Measurements from ENCODE around the gene BACE1-AS. TPM values are rescaled to one million over a fixed set of nuclear protein-coding genes. Genes with fewer than 3 reads are reported as not detected.
"Not testable (repeated sequence)": the region's sequence is repeated elsewhere in the genome, so short reads cannot be mapped to it uniquely, and the experiment has no call there.

BACE1-AS gene
- total RNA-seq, 2 donors from 2014 or later: 5.8 to 7.8 TPM

DNA sequence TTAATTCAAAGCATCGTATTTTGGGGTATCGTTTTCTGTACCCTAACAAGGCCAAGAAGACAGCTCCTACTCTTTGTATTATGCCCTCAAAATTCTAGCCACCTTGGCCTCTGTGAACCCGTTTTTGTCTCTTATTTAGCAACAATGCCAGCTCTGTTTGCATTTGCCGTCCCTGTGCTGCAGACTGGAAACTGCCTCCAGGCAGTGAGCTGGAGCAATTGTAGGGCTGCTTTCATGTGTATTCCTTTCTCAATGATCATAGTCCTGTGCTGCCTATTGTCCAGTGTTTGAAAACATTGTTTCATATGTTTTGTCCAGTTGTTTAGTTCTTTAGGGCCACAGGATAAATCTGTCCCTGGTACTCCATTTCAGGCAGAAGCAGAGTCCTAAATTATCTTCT, 19.9 kb upstream of the BACE1-AS start:
- H3K27ac ChIP-seq: no peak overlapping the region
- H3K36me3 ChIP-seq: no peaks in the 10 kb centered on the region
- no peak for ATAC-seq (ENCODE audit: insufficient number of reproducible peaks, low FRiP score, low read depth)
- H3K9me3 ChIP-seq: no peaks in the 10 kb centered on the region
- no peak overlapping the region for H3K4me3 ChIP-seq
- no peaks in the 10 kb centered on the region for H3K27me3 ChIP-seq (replicated peaks; ENCODE audit: insufficient read depth)
- no peaks in the 10 kb centered on the region for H3K4me1 ChIP-seq (ENCODE audit: control insufficient read depth in 1 of 2, low read depth in 2 of 2)
- TF ChIP-seq, protein P1, sequence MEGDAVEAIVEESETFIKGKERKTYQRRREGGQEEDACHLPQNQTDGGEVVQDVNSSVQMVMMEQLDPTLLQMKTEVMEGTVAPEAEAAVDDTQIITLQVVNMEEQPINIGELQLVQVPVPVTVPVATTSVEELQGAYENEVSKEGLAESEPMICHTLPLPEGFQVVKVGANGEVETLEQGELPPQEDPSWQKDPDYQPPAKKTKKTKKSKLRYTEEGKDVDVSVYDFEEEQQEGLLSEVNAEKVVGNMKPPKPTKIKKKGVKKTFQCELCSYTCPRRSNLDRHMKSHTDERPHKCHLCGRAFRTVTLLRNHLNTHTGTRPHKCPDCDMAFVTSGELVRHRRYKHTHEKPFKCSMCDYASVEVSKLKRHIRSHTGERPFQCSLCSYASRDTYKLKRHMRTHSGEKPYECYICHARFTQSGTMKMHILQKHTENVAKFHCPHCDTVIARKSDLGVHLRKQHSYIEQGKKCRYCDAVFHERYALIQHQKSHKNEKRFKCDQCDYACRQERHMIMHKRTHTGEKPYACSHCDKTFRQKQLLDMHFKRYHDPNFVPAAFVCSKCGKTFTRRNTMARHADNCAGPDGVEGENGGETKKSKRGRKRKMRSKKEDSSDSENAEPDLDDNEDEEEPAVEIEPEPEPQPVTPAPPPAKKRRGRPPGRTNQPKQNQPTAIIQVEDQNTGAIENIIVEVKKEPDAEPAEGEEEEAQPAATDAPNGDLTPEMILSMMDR (IDR thresholded peaks at IDR 0.05): no peak
- DNase-seq (ENCODE audit: low spot score): no peak

DNA sequence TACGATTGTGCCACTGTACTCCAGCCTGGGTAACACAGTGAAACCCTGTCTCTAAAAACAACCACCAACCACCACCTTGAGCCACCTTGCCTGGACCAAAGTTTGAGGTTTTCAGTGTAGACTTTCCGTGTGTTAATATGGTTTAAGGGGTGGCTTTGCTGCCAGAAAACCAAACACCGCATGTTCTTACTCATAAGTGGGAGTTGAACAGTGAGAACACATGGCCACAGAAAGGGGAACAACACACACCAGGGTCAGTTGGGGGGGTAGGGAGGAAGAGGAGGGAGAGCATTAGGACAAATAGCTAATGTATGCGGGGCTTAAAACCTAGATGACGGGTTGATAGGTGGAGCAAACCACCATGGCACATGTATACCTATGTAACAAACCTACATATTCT, 19.0 kb upstream of the BACE1-AS start:
- H3K27ac ChIP-seq; H3K36me3 ChIP-seq; DNase-seq (ENCODE audit: low spot score); H3K4me1 ChIP-seq (ENCODE audit: control insufficient read depth in 1 of 2, low read depth in 2 of 2); ATAC-seq (ENCODE audit: insufficient number of reproducible peaks, low FRiP score, low read depth); H3K4me3 ChIP-seq; H3K27me3 ChIP-seq (replicated peaks; ENCODE audit: insufficient read depth); H3K9me3 ChIP-seq: not testable (repeated sequence)

DNA sequence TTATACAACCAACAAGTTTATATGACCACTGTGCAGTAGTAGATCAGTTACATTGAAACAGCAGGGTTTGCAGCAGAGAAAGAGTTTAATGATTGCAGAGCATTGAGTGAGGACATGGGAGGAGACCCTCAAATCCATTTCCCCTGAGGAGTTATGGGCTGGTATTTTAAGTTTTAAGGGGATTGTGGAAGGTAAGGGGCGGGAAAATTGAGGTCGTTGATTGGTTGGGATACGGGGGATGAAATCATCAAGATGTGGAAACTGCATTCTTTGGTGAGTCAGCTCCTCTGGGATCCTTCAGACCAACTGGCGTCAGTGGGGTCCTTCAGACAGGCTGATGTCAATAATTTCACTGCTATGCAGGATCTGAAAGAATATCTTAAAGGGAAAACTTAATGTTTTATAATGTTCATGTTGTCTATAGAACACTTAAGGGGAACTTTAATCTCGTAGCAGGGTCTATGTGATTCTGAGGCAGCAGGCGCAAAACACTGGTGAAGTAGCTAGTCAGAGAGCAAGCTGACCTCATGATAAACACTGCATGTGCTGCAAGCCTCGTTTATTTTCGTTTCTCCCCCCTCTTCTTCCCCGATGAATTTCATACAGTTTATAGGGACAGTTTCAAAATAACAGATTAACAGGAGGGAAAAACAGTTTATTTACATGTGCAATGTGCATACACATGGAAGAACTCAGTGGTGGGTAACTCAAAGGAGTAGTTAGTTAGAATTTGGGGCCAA, 17.4 kb upstream of the BACE1-AS start:
- H3K9me3 ChIP-seq: no peaks in the 10 kb centered on the region
- ATAC-seq (ENCODE audit: insufficient number of reproducible peaks, low FRiP score, low read depth) (no peak), DNase-seq (ENCODE audit: low spot score) (no peak)
- H3K4me3 ChIP-seq: no peak overlapping the region
- no peaks in the 10 kb centered on the region for H3K27me3 ChIP-seq (replicated peaks; ENCODE audit: insufficient read depth)
- TF ChIP-seq, protein P1 (IDR thresholded peaks at IDR 0.05): no peak
- no peaks in the 10 kb centered on the region for H3K4me1 ChIP-seq (ENCODE audit: control insufficient read depth in 1 of 2, low read depth in 2 of 2)
- no peaks in the 10 kb centered on the region for H3K36me3 ChIP-seq
- no peak overlapping the region for H3K27ac ChIP-seq

DNA sequence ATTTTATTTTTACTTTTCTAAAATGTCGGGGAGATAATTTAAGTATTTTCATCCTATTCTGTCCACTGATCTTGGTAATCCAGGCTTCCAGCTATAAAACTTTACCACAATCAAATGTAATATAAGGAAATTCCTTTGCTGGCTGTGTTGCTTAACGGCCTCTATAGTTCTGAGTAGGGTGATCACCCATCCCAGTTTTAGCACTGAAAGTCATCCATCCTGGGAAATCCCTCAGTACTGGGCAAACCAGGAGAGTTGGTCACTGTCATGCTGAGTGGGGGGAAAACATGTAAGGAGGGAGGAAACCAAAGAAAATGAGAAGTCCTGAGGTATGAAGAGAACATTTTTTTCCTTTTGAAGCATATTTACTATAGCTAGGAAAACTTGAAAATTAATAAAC, 12.8 kb upstream of the BACE1-AS start:
- Histone ChIP-seq H3K27me3 (replicated peaks; ENCODE audit: insufficient read depth) (no peaks in the 10 kb centered on the region), H3K9me3 (no peaks in the 10 kb centered on the region), H3K36me3 (peaks cover 23% of the 10 kb centered on the region), H3K27ac (no peak overlapping the region), H3K4me3 (no peak overlapping the region), H3K4me1 (ENCODE audit: control insufficient read depth in 1 of 2, low read depth in 2 of 2) (no peaks in the 10 kb centered on the region)
- no peak for DNase-seq (ENCODE audit: low spot score)
- ATAC-seq (ENCODE audit: insufficient number of reproducible peaks, low FRiP score, low read depth): no peak
- TF ChIP-seq, protein P1 (IDR thresholded peaks at IDR 0.05): no peak

DNA sequence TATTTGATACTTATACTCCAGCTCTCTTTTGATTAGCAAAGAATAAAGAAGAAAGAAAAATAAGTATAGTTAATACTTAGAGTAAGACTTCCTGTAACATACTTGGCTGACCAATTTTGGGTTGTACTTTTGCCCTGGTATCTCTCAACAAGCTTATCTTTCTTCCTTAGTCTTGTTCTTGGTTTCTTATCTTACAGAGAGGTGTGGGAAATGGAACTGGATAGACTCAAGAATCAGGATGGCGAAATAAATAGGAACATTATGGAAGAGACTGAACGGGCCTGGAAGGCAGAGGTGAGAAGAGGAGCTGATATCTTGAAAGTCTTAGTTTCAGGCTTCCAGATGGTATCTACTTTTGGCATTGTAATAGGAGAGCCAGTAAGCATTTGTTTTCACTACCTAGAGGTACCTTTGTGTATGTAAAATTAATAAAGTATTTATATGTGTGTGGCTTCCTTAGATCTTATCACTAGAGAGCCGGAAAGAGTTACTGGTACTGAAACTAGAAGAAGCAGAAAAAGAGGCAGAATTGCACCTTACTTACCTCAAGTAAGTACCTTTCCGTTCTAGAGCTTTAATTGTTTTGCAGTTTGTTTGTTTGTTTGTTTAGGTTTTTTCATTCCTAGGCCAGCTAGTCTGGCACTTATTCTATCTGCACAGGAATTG, 11.3 kb upstream of the BACE1-AS start:
- Histone ChIP-seq H3K4me3 (no peak overlapping the region), H3K27me3 (replicated peaks; ENCODE audit: insufficient read depth) (no peaks in the 10 kb centered on the region), H3K9me3 (no peaks in the 10 kb centered on the region), H3K27ac (no peak overlapping the region), H3K4me1 (ENCODE audit: control insufficient read depth in 1 of 2, low read depth in 2 of 2) (no peaks in the 10 kb centered on the region), H3K36me3 (peaks cover 28% of the 10 kb centered on the region)
- ATAC-seq (ENCODE audit: insufficient number of reproducible peaks, low FRiP score, low read depth): no peak
- TF ChIP-seq, protein P1 (IDR thresholded peaks at IDR 0.05): no peak
- no peak for DNase-seq (ENCODE audit: low spot score)

Measured in thoracic aorta (tissue), 2 donors.